Measurements from ENCODE around the gene GSTA1. TPM values are rescaled to one million over a fixed set of nuclear protein-coding genes. Genes with fewer than 3 reads are reported as not detected.

GSTA1 gene
- polyA plus RNA-seq, 3 donors, result not detected

DNA sequence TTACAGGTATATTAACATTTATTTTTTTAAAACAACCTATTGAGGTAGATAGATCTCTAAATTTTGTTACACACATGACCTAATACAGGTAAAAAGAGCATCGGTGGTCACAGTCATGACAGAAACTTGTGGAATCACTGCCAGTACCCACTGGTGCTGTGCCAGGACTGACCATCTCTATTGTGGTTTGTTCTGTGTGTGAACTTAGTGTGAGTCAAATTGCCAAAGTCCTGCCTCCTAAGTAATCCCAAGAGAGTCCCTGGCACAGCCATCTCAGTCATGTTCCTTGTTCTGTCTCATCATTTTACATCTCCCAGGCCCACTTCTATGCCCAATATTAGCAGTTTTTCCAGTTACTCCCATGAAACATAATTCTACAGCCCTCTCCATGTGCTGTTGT is 61.7 kb downstream of the GSTA1 start:
- H3K4me3 Mint-ChIP-seq, result no peak overlapping the region
- Histone ChIP-seq H3K4me2 (replicated peaks; ENCODE audit: extremely low read depth, low read length, poor library complexity, severe bottlenecking) (no peak overlapping the region), H3K9me3 (replicated peaks in 1 of 2; ENCODE audit: control insufficient read depth in 1 of 2, insufficient read depth in 1 of 2, low read length in 2 of 2) (peaks cover 10 to 18% of the 10 kb centered on the region in 2 donors), H2AFZ (ENCODE audit: insufficient read depth, low read depth, low read length, poor library complexity, severe bottlenecking) (no peak overlapping the region), H3K27me3 (ENCODE audit: control insufficient read depth in 2 of 2, insufficient read depth in 2 of 2, low read length in 2 of 2) (no peaks in the 10 kb centered on the region), H3K79me2 (ENCODE audit: insufficient read depth, low read length) (no peaks in the 10 kb centered on the region), H3K4me3 (replicated peaks in 1 of 3; ENCODE audit: low read depth in 2 of 3, low read length in 3 of 3) (no peak overlapping the region), H3K4me1 (ENCODE audit: control insufficient read depth in 1 of 2, insufficient read depth in 2 of 2, low read length in 2 of 2) (no peaks in the 10 kb centered on the region), H3K36me3 (replicated peaks in 1 of 2; ENCODE audit: control insufficient read depth in 1 of 2, insufficient read depth in 2 of 2, low read length in 2 of 2) (no peaks in the 10 kb centered on the region), H4K20me1 (ENCODE audit: insufficient read depth, low read length) (no peaks in the 10 kb centered on the region), H3K9ac (ENCODE audit: insufficient read depth, low read length, poor library complexity, severe bottlenecking) (no peak overlapping the region), H3K27ac (ENCODE audit: low read depth in 1 of 2, low read length in 2 of 2) (no peak overlapping the region)
- no CpG with 5 or more reads among the region's 1 CpG for WGBS (ENCODE audit: insufficient coverage)
- DNase-seq, result no peak
- TF ChIP-seq, protein P1, sequence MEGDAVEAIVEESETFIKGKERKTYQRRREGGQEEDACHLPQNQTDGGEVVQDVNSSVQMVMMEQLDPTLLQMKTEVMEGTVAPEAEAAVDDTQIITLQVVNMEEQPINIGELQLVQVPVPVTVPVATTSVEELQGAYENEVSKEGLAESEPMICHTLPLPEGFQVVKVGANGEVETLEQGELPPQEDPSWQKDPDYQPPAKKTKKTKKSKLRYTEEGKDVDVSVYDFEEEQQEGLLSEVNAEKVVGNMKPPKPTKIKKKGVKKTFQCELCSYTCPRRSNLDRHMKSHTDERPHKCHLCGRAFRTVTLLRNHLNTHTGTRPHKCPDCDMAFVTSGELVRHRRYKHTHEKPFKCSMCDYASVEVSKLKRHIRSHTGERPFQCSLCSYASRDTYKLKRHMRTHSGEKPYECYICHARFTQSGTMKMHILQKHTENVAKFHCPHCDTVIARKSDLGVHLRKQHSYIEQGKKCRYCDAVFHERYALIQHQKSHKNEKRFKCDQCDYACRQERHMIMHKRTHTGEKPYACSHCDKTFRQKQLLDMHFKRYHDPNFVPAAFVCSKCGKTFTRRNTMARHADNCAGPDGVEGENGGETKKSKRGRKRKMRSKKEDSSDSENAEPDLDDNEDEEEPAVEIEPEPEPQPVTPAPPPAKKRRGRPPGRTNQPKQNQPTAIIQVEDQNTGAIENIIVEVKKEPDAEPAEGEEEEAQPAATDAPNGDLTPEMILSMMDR (IDR thresholded peaks at IDR 0.05), result no peak
- H3K36me3 Mint-ChIP-seq, result no peaks in the 10 kb centered on the region
- peaks cover 11 to 30% (median 20%) of the 10 kb centered on the region in 7 donors for H3K9me3 Mint-ChIP-seq
- H3K27ac Mint-ChIP-seq, result no peak overlapping the region
- peaks cover 0 to 10% (median 2%) of the 10 kb centered on the region in 3 donors for H3K27me3 Mint-ChIP-seq (ENCODE audit: low read depth in 3 of 3)
- intact Hi-C loops (cut with micrococcal nuclease), result no loop called here
- no peaks in the 10 kb centered on the region for H3K4me1 Mint-ChIP-seq

Other genes starting within 250 kb of the GSTA1 start
- gene TRAM2, start 226.8 kb downstream of the GSTA1 start, polyA plus RNA-seq, result 10 to 100 TPM in 1 of 3 donors, 1 to 10 TPM in 2; 4.7 to 11.7 (median 5.9) TPM
- under 1 TPM; 0.08 to 0.23 (median 0.20) TPM for gene TMEM14A, start 132.7 kb downstream of the GSTA1 start, polyA plus RNA-seq
- gene GSTA2, start 40.3 kb downstream of the GSTA1 start, polyA plus RNA-seq, result not detected
- gene GSTA5, start 37.0 kb upstream of the GSTA1 start, polyA plus RNA-seq, result not detected
- not detected for gene GSTA3, start 105.9 kb upstream of the GSTA1 start, polyA plus RNA-seq
- under 1 TPM; 0.34 to 0.41 (median 0.36) TPM for gene GSTA4, start 191.5 kb upstream of the GSTA1 start, polyA plus RNA-seq